Measurements from ENCODE around the gene DNAH10. TPM values are rescaled to one million over a fixed set of nuclear protein-coding genes. Genes with fewer than 3 reads are reported as not detected.

The DNAH10 gene
- total RNA-seq, 1 donor from 2014 or later: 0.17 TPM

DNA sequence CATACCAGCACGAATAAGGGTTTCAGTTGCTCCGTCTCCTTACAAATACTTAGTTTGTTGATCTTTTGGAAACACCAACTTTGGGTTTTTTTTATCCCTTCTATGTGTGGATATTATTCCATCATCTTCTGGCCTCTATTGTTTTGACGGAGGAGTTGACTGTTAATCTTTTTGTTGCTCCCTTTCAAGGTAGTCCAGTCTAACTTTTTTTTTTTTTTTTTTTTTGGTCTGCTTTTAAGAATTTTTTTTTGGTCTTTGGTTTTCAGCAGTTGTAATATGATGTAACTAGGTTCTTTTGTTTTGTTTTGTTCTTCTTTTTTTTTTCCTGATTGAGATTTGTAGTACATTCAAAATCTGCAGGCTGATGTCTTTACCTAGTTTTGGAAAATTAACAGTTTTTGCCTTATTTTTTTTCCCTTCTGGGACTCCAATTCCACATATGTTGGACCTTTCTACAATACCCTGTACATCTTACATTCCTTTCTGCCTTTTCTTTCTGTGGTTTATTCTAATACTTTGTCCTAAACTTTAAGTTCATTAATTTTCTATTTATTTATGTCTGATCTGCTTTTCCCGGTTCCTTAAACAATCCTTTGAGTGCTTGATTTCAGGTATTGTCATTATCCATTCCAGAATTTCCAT, 54.9 kb downstream of the DNAH10 start:
- no peak for DNase-seq (ENCODE audit: low read depth)
- TF ChIP-seq, protein P1, sequence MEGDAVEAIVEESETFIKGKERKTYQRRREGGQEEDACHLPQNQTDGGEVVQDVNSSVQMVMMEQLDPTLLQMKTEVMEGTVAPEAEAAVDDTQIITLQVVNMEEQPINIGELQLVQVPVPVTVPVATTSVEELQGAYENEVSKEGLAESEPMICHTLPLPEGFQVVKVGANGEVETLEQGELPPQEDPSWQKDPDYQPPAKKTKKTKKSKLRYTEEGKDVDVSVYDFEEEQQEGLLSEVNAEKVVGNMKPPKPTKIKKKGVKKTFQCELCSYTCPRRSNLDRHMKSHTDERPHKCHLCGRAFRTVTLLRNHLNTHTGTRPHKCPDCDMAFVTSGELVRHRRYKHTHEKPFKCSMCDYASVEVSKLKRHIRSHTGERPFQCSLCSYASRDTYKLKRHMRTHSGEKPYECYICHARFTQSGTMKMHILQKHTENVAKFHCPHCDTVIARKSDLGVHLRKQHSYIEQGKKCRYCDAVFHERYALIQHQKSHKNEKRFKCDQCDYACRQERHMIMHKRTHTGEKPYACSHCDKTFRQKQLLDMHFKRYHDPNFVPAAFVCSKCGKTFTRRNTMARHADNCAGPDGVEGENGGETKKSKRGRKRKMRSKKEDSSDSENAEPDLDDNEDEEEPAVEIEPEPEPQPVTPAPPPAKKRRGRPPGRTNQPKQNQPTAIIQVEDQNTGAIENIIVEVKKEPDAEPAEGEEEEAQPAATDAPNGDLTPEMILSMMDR (conservative IDR thresholded peaks at IDR 0.05; ENCODE audit: low read depth, low read length): no peak
- no peak overlapping the region for H3K4me3 ChIP-seq (ENCODE audit: low read depth, low read length)

DNA sequence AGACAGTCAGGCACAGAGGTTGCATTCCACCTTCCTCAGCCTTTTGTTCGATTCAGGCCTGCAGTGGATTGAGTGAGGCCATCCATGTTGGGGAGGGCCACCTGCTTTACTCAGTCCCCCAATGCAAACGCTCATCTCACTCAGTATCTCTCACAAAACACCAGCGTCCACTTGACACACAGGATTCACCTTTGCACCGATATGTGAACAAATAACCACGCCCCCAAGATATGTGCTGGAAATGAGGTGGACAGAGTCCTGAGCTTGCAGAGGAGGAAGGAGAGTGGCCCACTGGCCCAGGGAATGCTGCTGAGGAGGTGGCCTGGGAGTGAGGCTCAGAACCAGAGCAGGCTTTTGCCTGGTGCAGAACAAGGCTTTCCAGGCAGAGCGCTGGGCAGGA, 60.7 kb downstream of the DNAH10 start:
- H3K4me3 ChIP-seq (ENCODE audit: low read depth, low read length): no peak overlapping the region
- TF ChIP-seq, protein P1 (conservative IDR thresholded peaks at IDR 0.05; ENCODE audit: low read depth, low read length): no peak
- no peak for DNase-seq (ENCODE audit: low read depth)

DNA sequence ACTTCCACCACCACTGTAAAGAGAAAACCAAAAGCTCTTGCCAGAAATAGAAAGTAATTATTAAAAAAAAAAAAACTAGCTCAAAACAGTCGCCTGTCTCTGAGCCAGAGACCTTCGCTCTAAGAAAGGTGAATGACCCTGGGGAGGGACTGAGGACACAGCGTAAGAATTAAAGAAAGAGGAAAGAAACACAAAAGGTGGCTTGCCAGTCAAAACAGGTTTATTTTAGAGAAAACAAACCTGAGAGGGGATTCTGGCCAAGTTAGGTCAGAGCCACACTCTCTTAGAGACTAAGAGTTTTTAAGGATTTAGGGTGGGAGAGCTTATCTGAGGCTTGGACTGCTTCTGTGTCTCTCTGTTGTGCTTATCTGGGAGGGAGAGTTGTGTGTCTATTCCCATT, 66.0 kb downstream of the DNAH10 start:
- no peak overlapping the region for H3K4me3 ChIP-seq (ENCODE audit: low read depth, low read length)
- DNase-seq (ENCODE audit: low read depth): no peak
- TF ChIP-seq, protein P1 (conservative IDR thresholded peaks at IDR 0.05; ENCODE audit: low read depth, low read length): no peak

DNA sequence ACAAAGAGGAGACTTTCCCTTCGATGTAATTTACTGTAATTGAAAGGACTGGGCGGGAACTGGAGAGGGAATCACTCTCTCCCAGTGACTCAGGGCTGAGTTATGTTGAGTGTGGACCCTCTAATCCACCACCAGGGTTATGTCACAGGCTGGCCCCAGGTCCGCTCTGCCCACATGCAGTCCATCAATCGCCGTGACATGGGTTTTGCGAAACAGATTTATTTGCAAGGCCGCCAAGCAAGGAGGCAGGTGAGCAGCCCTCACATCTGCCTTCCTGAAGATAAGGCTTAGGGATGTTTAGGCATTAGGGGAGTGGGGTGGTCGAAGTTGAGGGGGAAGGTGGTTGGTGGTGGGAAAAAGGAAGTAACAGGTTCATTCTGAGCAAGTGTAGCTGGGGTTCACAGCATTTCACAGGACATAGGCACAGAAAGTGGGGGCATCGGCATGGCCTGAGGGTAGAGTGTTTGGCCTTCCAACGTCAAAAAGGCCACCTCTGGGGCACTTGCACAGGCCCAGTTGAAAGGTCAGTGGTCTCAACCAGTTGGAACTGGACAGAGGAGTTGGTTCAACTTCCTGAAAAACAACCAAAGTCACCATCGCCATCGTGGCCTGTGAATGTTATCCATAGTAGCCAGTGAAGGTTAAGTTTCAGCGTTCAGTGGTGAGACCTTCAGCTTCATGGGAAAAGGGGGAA, 66.9 kb downstream of the DNAH10 start:
- DNase-seq (ENCODE audit: low read depth): no peak
- H3K4me3 ChIP-seq (ENCODE audit: low read depth, low read length): no peak overlapping the region
- TF ChIP-seq, protein P1 (conservative IDR thresholded peaks at IDR 0.05; ENCODE audit: low read depth, low read length): no peak

DNA sequence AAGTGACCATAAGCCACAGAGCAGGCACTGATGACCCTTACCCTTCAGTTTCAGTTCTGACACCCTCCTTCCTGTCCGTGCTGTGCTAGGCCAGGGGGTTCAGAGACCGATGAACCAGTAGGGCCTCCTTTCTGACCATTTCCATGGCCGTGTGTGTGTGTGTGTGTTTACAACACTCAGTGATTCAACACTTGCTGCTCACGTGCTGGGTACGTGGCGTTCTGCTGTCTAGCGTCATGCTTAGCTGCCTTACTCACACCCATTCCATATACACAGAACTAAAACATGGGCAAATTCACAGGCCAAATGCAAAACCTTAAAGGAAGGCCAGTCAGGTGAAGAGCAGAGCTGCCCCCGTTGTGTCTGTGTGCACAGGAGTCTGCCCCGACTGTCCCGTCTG, 67.5 kb downstream of the DNAH10 start:
- TF ChIP-seq, protein P1 (conservative IDR thresholded peaks at IDR 0.05; ENCODE audit: low read depth, low read length): no peak
- H3K4me3 ChIP-seq (ENCODE audit: low read depth, low read length): no peak overlapping the region
- no peak for DNase-seq (ENCODE audit: low read depth)

DNA sequence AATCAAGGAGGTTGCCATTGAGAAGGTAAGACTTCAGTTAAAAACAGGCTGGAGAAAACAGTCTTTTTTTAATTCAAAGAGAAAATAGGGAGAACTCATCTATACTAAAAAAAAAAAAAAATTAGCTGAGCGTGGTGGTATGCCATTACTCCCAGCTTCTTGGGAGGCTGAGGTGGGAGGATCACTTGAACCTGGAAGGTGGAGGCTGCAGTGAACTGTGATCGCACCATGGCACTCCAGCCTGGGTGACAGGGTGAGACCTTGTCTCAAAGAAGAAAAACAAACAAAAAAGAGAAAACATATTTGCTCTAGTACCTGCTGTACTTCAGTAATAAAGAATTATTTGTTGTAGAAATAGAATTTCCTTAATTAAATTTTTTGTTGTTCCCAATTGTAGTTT, 68.6 kb downstream of the DNAH10 start:
- H3K4me3 ChIP-seq (ENCODE audit: low read depth, low read length): no peak overlapping the region
- DNase-seq (ENCODE audit: low read depth): no peak
- TF ChIP-seq, protein P1 (conservative IDR thresholded peaks at IDR 0.05; ENCODE audit: low read depth, low read length): no peak

DNA sequence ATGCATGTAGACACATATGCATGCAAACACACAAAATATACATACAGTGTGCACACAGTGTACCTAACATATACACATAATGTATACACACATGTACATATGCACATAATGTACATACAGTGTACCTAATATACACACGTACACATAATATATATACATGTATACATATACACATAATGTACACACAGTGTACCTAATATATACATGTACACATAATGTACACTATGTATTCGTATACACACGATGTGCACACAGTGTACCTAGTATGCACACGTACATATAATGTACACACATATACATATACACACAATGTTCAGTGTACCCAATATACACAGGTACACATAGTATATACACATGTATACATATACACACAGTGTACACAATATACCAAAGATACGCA, 70.0 kb downstream of the DNAH10 start:
- no peak for DNase-seq (ENCODE audit: low read depth)
- H3K4me3 ChIP-seq (ENCODE audit: low read depth, low read length): no peak overlapping the region
- TF ChIP-seq, protein P1 (conservative IDR thresholded peaks at IDR 0.05; ENCODE audit: low read depth, low read length): no peak

Measured in epithelial cell of proximal tubule (primary cell).